SK-N-SH (cell line): ENCODE results near the gene HRCT1. TPM values are rescaled to one million over a fixed set of nuclear protein-coding genes. Genes with fewer than 3 reads are reported as not detected.

Source experiments
- CTCF ChIA-PET: fragments of 300-600, 350-600 bp; formaldehyde crosslinking; extraction: SDS; loops from one replicate; lab custom pipeline; 2021; lab: Yijun Ruan, JAX
- POLR2A ChIA-PET: fragments of 350-600 bp; sonication (Branson Sonifier 250); formaldehyde crosslinking; extraction: SDS; loops from one replicate; lab custom pipeline; 2020; ENCODE audit warnings: antibody characterized with exemption, inconsistent platforms; lab: Yijun Ruan, JAX
- DNase-seq: peaks from one replicate; pipeline ENCODE4 v3.0.0; 2012
- H2AFZ ChIP-seq: fragments of 200-600 bp; sonication (generic); 2 replicates; pipeline ENCODE4 v1.8.1; 2016; ENCODE audit warnings: antibody characterized with exemption, mild to moderate bottlenecking, low read depth
- H3F3A ChIP-seq: fragments of 200-600 bp; sonication (generic); replicated peaks from 2 replicates; pipeline ENCODE3; 2016; ENCODE audit warnings: antibody characterized with exemption, mild to moderate bottlenecking; ENCODE audit not compliant: insufficient read depth
- H3K27ac ChIP-seq, 2 experiments: fragments of 200-500 bp in 1 of 2; fragments of 200-600 bp in 1 of 2; sonication (Bioruptor generic) in 1 of 2; sonication (generic), shearing (Covaris generic) in 1 of 2; 2 replicates each; pipeline versions ENCODE4 v1.5.1 to v1.6.1; 2014 to 2016; ENCODE audit warnings: low read depth in 2 of 2, inconsistent platforms in 1 of 2, low read length in 1 of 2, mild to moderate bottlenecking in 1 of 2, mixed read lengths in 1 of 2
- H3K27me3 ChIP-seq: fragments of 200-600 bp; sonication (generic), shearing (Covaris generic); 2 replicates; pipeline ENCODE4 v1.6.1; 2016; ENCODE audit warnings: mixed run types; ENCODE audit not compliant: insufficient read depth
- H3K36me3 ChIP-seq, 2 experiments: fragments of 200-500 bp in 1 of 2; fragments of 200-600 bp in 1 of 2; sonication (Bioruptor generic) in 1 of 2; sonication (generic) in 1 of 2; replicated peaks in 1 of 2; 2 replicates each; pipeline versions ENCODE3 to v1.5.1; 2014 to 2016; ENCODE audit warnings: low read length in 1 of 2, mild to moderate bottlenecking in 1 of 2; ENCODE audit not compliant: insufficient read depth in 2 of 2, control insufficient read depth in 1 of 2
- H3K4me1 ChIP-seq, 2 experiments: fragments of 200-500 bp in 1 of 2; fragments of 200-600 bp in 1 of 2; sonication (Bioruptor generic) in 1 of 2; sonication (generic), shearing (Covaris generic) in 1 of 2; 2 replicates each; pipeline versions ENCODE4 v1.5.1 to v1.6.1; 2014 to 2016; ENCODE audit warnings: low read depth in 1 of 2, low read length in 1 of 2, mixed run types in 1 of 2; ENCODE audit not compliant: insufficient read depth in 2 of 2, control insufficient read depth in 1 of 2
- H3K4me2 ChIP-seq: fragments of 200-600 bp; sonication (generic), shearing (Covaris generic); 2 replicates; pipeline ENCODE4 v1.6.1; 2017; ENCODE audit warnings: mixed run types
- H3K4me3 ChIP-seq, 2 experiments: fragments of 200-500 bp in 1 of 2; fragments of 200-600 bp in 1 of 2; sonication (Bioruptor generic) in 1 of 2; sonication (generic), shearing (Covaris generic) in 1 of 2; 2 replicates each; pipeline versions ENCODE4 v1.5.1 to v1.8.1; 2014 to 2016; ENCODE audit warnings: low read depth in 2 of 2, inconsistent platforms in 1 of 2, low read length in 1 of 2, mild to moderate bottlenecking in 1 of 2, mixed read lengths in 1 of 2, moderate library complexity in 1 of 2
- H3K79me2 ChIP-seq: fragments of 200-600 bp; sonication (generic); 2 replicates; pipeline ENCODE4 v1.8.1; 2017; ENCODE audit warnings: mild to moderate bottlenecking; ENCODE audit not compliant: insufficient read depth
- H3K9ac ChIP-seq: fragments of 200-600 bp; sonication (generic); 2 replicates; pipeline ENCODE4 v1.6.1; 2017; ENCODE audit warnings: mixed run types
- H3K9me2 ChIP-seq: fragments of 200-600 bp; sonication (generic); 2 replicates; pipeline ENCODE4 v1.6.1; 2017; ENCODE audit warnings: mixed run types
- H3K9me3 ChIP-seq: fragments of 200-600 bp; sonication (generic); 2 replicates; pipeline ENCODE4 v1.6.1; 2017; ENCODE audit warnings: mixed run types, mild to moderate bottlenecking, moderate library complexity
- H4K20me1 ChIP-seq: fragments of 200-600 bp; sonication (generic); 2 replicates; pipeline ENCODE4 v1.6.1; 2017; ENCODE audit warnings: mild to moderate bottlenecking, mixed run types; ENCODE audit not compliant: insufficient read depth
- EP300 ChIP-seq, 2 experiments: IDR thresholded peaks; 2 replicates each; pipeline versions ENCODE4 v1.4.0 to v1.6.1; 2012; ENCODE audit warnings: borderline replicate concordance in 1 of 2, low read depth in 1 of 2, low read length in 1 of 2
- FOSL2 ChIP-seq: IDR thresholded peaks from 2 replicates; pipeline ENCODE4 v1.4.0; 2012; ENCODE audit warnings: low read depth, mild to moderate bottlenecking, moderate library complexity, borderline replicate concordance
- GABPA ChIP-seq: IDR thresholded peaks from 2 replicates; pipeline ENCODE4 v1.4.0; 2012; ENCODE audit warnings: low read depth, mild to moderate bottlenecking
- JUND ChIP-seq: IDR thresholded peaks from 2 replicates; pipeline ENCODE4 v1.4.0; 2012
- MEF2A ChIP-seq: IDR thresholded peaks from 2 replicates; pipeline ENCODE4 v1.4.0; 2012; ENCODE audit warnings: low read depth, borderline replicate concordance
- NFIC ChIP-seq: IDR thresholded peaks from 2 replicates; pipeline ENCODE4 v1.4.0; 2012; ENCODE audit warnings: borderline replicate concordance
- PBX3 ChIP-seq: IDR thresholded peaks from 2 replicates; pipeline ENCODE4; 2012
- POLR2AphosphoS5 ChIP-seq: IDR thresholded peaks from 2 replicates; pipeline ENCODE4 v1.6.1; 2012; ENCODE audit warnings: low read depth, low read length
- RAD21 ChIP-seq: IDR thresholded peaks from 2 replicates; pipeline ENCODE4 v1.6.1; 2012; ENCODE audit warnings: mild to moderate bottlenecking, low read length
- RXRA ChIP-seq: IDR thresholded peaks from 2 replicates; pipeline ENCODE4 v1.4.0; 2012; ENCODE audit warnings: low read depth, mild to moderate bottlenecking, borderline replicate concordance
- SIN3A ChIP-seq: IDR thresholded peaks from 2 replicates; pipeline ENCODE4 v1.6.1; 2012; ENCODE audit warnings: low read depth, mild to moderate bottlenecking, low read length, moderate library complexity, borderline replicate concordance
- SMC3 ChIP-seq: IDR thresholded peaks from 2 replicates; pipeline ENCODE4 v1.6.1; 2012; ENCODE audit warnings: low read depth, low read length, improper control_type of control experiment
- TAF1 ChIP-seq: IDR thresholded peaks from 2 replicates; pipeline ENCODE4 v1.6.1; 2012; ENCODE audit warnings: low read depth, mild to moderate bottlenecking, low read length, moderate library complexity, borderline replicate concordance
- TCF12 ChIP-seq: IDR thresholded peaks from 2 replicates; pipeline ENCODE4 v1.4.0; 2012
- TEAD4 ChIP-seq: IDR thresholded peaks from 2 replicates; pipeline ENCODE4 v1.4.0; 2012; ENCODE audit warnings: mild to moderate bottlenecking, borderline replicate concordance; ENCODE audit not compliant: insufficient read depth
- USF1 ChIP-seq: IDR thresholded peaks from 2 replicates; pipeline ENCODE4 v1.4.0; 2012; ENCODE audit warnings: low read depth, borderline replicate concordance
- WGBS: methylation state at CpG from one replicate; pipeline ENCODE4 v1.1.6; 2017; ENCODE audit warnings: low lambda C conversion rate; 5-methylcytosine and 5-hydroxymethylcytosine counted together
- polyA plus RNA-seq, 3 experiments: library from polyadenylated mRNA; depleted of rRNA; stranded (reverse); fragments of >200 nt; gene quantifications; 2 replicates each; pipeline ENCODE4 v1.2.3, GENCODE V29; 2012
- TF ChIP-seq, protein P1 (sequence below): IDR thresholded peaks from 2 replicates; pipeline ENCODE4 v1.6.1; 2012; ENCODE audit warnings: mild to moderate bottlenecking, low read depth, low read length, moderate library complexity
- TF ChIP-seq, protein P2 (sequence below): fragments of 150-350 bp; IDR thresholded peaks from 2 replicates; pipeline ENCODE4 v1.6.1; 2017; ENCODE audit warnings: antibody characterized with exemption, low read length, low read depth, borderline replicate concordance

Gene HRCT1
- polyA plus RNA-seq, 1 of the 3 experiments (the other 2 are of a cell fraction) = 3.0 TPM

DNA sequence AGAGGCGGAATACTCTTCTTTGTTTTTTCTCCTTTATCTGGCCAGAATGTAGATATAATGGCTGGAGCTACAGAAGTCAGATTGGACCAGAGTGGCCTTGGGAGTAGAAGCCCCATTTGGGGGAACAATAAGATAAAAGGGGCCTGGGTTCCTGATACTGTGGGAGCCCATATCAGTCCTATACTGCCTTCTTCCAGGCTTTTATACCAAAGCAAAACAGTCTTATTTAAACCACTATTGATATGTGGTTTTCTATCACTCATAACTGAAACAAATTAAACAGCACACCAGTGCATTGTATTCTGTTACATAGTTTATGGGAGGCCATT, 17.6 kb downstream of the HRCT1 start:
- 92% methylated on average over 1 of the region's 1 CpG for WGBS
- H2AFZ ChIP-seq = peak overlapping the region; percentile 67
- H3K27ac ChIP-seq = peak overlapping the region; percentile 81 to 97; a peak in 3 of 4 replicates
- H3K9me2 ChIP-seq = no peaks in the 10 kb centered on the region
- ChIA-PET POLR2A (no interaction called here), CTCF (interaction anchor here (1.1 to 4.1 kb wide), 5 partner anchors 13 to 133 kb away, joined by 3 to 22 read pairs (median 6); no protein-coding TSS in a partner anchor)
- no peaks in the 10 kb centered on the region for H3K27me3 ChIP-seq
- no peaks in the 10 kb centered on the region for H4K20me1 ChIP-seq
- H3F3A ChIP-seq = peaks cover 52% of the 10 kb centered on the region
- peak overlapping the region; percentile 73 for H3K9ac ChIP-seq
- H3K4me2 ChIP-seq = peak overlapping the region; percentile 59
- H3K4me3 ChIP-seq = peak overlapping the region in 1 of 2 experiments; percentile 41; a peak in 2 of 4 replicates
- DNase-seq = no peak
- H3K4me1 ChIP-seq = peaks cover 0 to 22% of the 10 kb centered on the region in 2 experiments; a peak in 2 of 4 replicates
- no peak for TF ChIP-seq USF1
- no peaks in the 10 kb centered on the region for H3K36me3 ChIP-seq
- no peaks in the 10 kb centered on the region for H3K79me2 ChIP-seq
- H3K9me3 ChIP-seq = no peaks in the 10 kb centered on the region

DNA sequence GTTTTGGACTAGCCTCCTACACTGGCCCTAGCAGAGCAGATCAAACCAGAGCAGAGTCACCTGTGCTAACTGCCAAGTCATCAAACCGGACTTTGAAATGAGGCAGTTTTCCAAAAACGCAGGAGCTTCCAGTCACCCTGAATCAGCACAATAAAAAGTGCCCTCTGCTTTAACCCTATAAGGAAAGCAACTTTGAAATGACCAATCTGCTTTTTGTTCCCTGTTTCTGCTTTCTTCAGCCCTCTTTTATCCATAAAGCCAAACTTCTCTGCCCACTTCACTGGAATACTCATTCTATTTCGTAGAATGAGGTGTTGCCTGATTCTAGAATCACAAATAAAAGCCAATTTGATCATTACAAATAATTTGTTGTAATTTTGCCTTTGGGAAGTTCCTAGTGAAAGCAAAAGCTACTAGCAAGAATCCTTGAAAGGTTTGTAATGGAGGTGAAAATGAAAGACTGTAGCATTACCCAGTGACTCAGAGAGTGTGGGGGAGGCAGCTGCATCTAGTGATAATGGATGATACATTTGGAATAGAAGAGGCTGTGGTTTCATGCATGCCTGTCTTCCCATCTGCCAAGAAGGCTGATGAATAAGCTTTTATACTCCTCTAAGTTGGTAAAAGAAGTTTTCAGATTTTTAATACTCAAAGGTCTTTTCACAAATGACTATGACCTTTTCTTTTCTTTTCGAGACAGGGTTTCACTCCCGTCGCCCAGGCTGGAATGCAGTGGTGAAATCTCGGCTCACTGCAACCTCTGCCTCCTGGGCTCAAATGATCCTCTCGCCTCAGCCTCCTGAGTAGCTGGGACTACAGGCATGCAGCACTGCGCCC, 18.1 kb downstream of the HRCT1 start:
- Histone ChIP-seq H3K9ac (peak overlapping the region; percentile 73), H3K27ac (peak overlapping the region; percentile 81 to 97; a peak in 3 of 4 replicates), H3K9me3 (no peaks in the 10 kb centered on the region), H2AFZ (peak overlapping the region; percentile 67), H3K9me2 (no peaks in the 10 kb centered on the region), H3K79me2 (no peaks in the 10 kb centered on the region), H3K4me3 (peak overlapping the region in 1 of 2 experiments; percentile 41; a peak in 2 of 4 replicates), H3K36me3 (no peaks in the 10 kb centered on the region), H3K4me1 (peaks cover 0 to 24% of the 10 kb centered on the region in 2 experiments; a peak in 2 of 4 replicates), H4K20me1 (no peaks in the 10 kb centered on the region), H3K27me3 (no peaks in the 10 kb centered on the region), H3F3A (peaks cover 53% of the 10 kb centered on the region), H3K4me2 (peak overlapping the region; percentile 68)
- POLR2A ChIA-PET = no interaction called here
- 31% methylated on average over 9 of the region's 9 CpGs for WGBS
- no peak for DNase-seq
- CTCF ChIA-PET = interaction anchor here (1.0 to 4.1 kb wide), 7 partner anchors 14 to 134 kb away, joined by 3 to 22 read pairs (median 6); no protein-coding TSS in a partner anchor
- TF ChIP-seq, protein P1, sequence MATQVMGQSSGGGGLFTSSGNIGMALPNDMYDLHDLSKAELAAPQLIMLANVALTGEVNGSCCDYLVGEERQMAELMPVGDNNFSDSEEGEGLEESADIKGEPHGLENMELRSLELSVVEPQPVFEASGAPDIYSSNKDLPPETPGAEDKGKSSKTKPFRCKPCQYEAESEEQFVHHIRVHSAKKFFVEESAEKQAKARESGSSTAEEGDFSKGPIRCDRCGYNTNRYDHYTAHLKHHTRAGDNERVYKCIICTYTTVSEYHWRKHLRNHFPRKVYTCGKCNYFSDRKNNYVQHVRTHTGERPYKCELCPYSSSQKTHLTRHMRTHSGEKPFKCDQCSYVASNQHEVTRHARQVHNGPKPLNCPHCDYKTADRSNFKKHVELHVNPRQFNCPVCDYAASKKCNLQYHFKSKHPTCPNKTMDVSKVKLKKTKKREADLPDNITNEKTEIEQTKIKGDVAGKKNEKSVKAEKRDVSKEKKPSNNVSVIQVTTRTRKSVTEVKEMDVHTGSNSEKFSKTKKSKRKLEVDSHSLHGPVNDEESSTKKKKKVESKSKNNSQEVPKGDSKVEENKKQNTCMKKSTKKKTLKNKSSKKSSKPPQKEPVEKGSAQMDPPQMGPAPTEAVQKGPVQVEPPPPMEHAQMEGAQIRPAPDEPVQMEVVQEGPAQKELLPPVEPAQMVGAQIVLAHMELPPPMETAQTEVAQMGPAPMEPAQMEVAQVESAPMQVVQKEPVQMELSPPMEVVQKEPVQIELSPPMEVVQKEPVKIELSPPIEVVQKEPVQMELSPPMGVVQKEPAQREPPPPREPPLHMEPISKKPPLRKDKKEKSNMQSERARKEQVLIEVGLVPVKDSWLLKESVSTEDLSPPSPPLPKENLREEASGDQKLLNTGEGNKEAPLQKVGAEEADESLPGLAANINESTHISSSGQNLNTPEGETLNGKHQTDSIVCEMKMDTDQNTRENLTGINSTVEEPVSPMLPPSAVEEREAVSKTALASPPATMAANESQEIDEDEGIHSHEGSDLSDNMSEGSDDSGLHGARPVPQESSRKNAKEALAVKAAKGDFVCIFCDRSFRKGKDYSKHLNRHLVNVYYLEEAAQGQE = no peak
- TF ChIP-seq POLR2AphosphoS5 (peak; percentile 49; the same call in 1 of the 2 replicates), EP300 (IDR thresholded peaks at IDR 0.05; ENCODE audit: borderline replicate concordance in 1 of 2, low read depth in 1 of 2, low read length in 1 of 2) (peak in 1 of 2 experiments; percentile 67; a peak in 1 of 4 replicates), TCF12 (peak; percentile 85), PBX3 (peak; percentile 89), USF1 (no peak), FOSL2 (peak; percentile 93), GABPA (no peak), RXRA (no peak), NFIC (peak; percentile 75), TEAD4 (0 out of 2 replicates have a peak, but pooled peaks have one; percentile 23), MEF2A (0 out of 2 replicates have a peak, but pooled peaks have one; percentile 9), TAF1 (peak; percentile 47; the same call in 1 of the 2 replicates), RAD21 (no peak), SIN3A (0 out of 2 replicates have a peak, but pooled peaks have one; percentile 31), JUND (peak; percentile 90), SMC3 (no peak)
- TF ChIP-seq, protein P2, sequence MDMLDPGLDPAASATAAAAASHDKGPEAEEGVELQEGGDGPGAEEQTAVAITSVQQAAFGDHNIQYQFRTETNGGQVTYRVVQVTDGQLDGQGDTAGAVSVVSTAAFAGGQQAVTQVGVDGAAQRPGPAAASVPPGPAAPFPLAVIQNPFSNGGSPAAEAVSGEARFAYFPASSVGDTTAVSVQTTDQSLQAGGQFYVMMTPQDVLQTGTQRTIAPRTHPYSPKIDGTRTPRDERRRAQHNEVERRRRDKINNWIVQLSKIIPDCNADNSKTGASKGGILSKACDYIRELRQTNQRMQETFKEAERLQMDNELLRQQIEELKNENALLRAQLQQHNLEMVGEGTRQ = no peak
